ENCODE results near the gene THSD8. TPM values are rescaled to one million over a fixed set of nuclear protein-coding genes. Genes with fewer than 3 reads are reported as not detected.
A peak's percentile ranks its signal among the peaks of the same experiment; 100 is the strongest.

Gene THSD8
- total RNA-seq, 1 donor from 2014 or later: 4.5 TPM

- Mint-ChIP-seq H3K27ac (ENCODE audit: unreplicated experiment) (peak overlapping the region; percentile 99), H3K9me3 (ENCODE audit: low read depth) (no peaks in the 10 kb centered on the region), H3K4me3 (ENCODE audit: unreplicated experiment) (peak overlapping the region; percentile 97), H3K27me3 (ENCODE audit: low read depth) (no peaks in the 10 kb centered on the region), H3K4me1 (ENCODE audit: low read depth) (peaks cover 50% of the 10 kb centered on the region), H3K36me3 (ENCODE audit: low read depth) (peaks cover 2% of the 10 kb centered on the region)
- no peak for DNase-seq (ENCODE audit: low spot score)
- no peak for TF ChIP-seq CTCF (IDR thresholded peaks at IDR 0.05)
These were observed 9.0 kb upstream of the THSD8 start for GRCh38 chr19:12792853-12793289.

GRCh38 chr19:12793290-12794195 lies 8.3 kb upstream of the THSD8 start:
- H3K9me3 Mint-ChIP-seq (ENCODE audit: low read depth): no peaks in the 10 kb centered on the region
- no peak for DNase-seq (ENCODE audit: low spot score)
- no peaks in the 10 kb centered on the region for H3K27me3 Mint-ChIP-seq (ENCODE audit: low read depth)
- H3K36me3 Mint-ChIP-seq (ENCODE audit: low read depth): peaks cover 2% of the 10 kb centered on the region
- peak; percentile 21 for TF ChIP-seq CTCF (IDR thresholded peaks at IDR 0.05)
- H3K27ac Mint-ChIP-seq (ENCODE audit: unreplicated experiment): peak overlapping the region; percentile 99
- peaks cover 43% of the 10 kb centered on the region for H3K4me1 Mint-ChIP-seq (ENCODE audit: low read depth)
- H3K4me3 Mint-ChIP-seq (ENCODE audit: unreplicated experiment): peak overlapping the region; percentile 97

- Mint-ChIP-seq H3K4me1 (ENCODE audit: low read depth) (peaks cover 35% of the 10 kb centered on the region), H3K9me3 (ENCODE audit: low read depth) (no peaks in the 10 kb centered on the region), H3K27ac (ENCODE audit: unreplicated experiment) (peak overlapping the region; percentile 95), H3K36me3 (ENCODE audit: low read depth) (peaks cover 2% of the 10 kb centered on the region), H3K4me3 (ENCODE audit: unreplicated experiment) (peak overlapping the region; percentile 70), H3K27me3 (ENCODE audit: low read depth) (no peaks in the 10 kb centered on the region)
- peak; percentile 4 for TF ChIP-seq CTCF (IDR thresholded peaks at IDR 0.05)
- DNase-seq (ENCODE audit: low spot score): no peak
These were observed 7.5 kb upstream of the THSD8 start for GRCh38 chr19:12794196-12794941.

- Mint-ChIP-seq H3K4me1 (ENCODE audit: low read depth) (peaks cover 34% of the 10 kb centered on the region), H3K27me3 (ENCODE audit: low read depth) (no peaks in the 10 kb centered on the region)
These were observed 6.9 kb upstream of the THSD8 start for GRCh38 chr19:12794971-12795381.

More at GRCh38 chr19:12794971-12795381, 6.9 kb upstream of the THSD8 start:
- peak overlapping the region; percentile 95 for H3K27ac Mint-ChIP-seq (ENCODE audit: unreplicated experiment)
- DNase-seq (ENCODE audit: low spot score): no peak
- peaks cover 2% of the 10 kb centered on the region for H3K36me3 Mint-ChIP-seq (ENCODE audit: low read depth)
- H3K9me3 Mint-ChIP-seq (ENCODE audit: low read depth): no peaks in the 10 kb centered on the region
- H3K4me3 Mint-ChIP-seq (ENCODE audit: unreplicated experiment): peak overlapping the region; percentile 70
- TF ChIP-seq CTCF (IDR thresholded peaks at IDR 0.05): no peak

All from chondrocyte (in vitro differentiated cells).